Skeletal muscle cell (primary cell): ENCODE results near the gene ADI1.
A peak's percentile ranks its signal among the peaks of the same experiment; 100 is the strongest.

Experiments
- DNase-seq: peaks from one replicate; pipeline ENCODE4 v3.0.0-alpha.2; 2010; ENCODE audit warnings: low read depth
- H3K4me3 ChIP-seq: 2 replicates; pipeline ENCODE4 v1.5.1; 2011; ENCODE audit warnings: low read depth, mild to moderate bottlenecking, control low read depth, low read length, moderate library complexity

The ADI1 gene

DNA sequence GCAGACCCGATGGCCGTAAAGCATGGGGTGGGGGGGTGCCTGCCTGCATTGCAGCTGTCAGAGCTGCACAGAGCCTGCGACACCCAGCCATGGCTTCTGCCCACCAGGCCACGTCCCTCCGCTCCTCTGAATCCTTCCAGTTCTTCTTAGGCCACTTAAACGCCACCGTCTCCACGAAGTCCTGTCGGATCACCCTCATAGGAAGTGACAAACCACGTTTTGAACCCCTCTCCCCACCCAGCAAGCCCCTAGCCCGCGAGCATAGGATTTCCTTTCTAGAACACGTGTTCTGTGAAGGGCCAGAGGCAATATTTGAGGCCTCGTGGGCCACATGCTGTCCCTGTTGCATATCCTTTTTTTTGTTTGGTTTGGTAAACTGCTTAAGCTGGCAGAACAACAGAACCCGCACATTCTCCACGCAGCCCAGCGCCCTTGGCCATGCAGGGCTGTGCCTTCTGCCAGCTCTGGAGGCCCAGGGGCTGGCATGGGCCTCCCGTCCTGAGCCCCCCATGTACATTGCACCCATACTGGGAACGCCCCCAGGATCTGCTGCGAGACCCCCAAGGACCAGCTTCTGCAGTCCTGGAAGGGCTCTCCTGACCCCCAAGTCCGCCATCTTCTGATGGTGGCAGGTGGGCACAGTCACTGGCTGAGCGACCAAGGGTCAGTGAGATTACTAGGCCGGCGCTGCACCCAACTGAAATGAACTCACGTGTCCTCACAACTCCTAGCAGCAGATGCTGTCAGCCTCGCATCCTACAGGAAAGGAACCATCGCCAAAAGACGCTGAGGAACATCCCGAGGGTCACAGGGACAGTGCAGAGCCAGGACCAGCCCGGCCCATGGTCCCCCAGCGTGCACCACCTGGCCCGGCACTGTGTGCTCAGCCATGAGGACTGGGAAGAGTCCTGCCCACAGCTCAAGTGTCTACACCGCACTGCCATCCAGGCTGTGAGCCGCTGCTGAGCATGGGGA, 35.1 kb downstream of the ADI1 start:
- H3K4me3 ChIP-seq, result no peak overlapping the region
- DNase-seq, result no peak

DNA sequence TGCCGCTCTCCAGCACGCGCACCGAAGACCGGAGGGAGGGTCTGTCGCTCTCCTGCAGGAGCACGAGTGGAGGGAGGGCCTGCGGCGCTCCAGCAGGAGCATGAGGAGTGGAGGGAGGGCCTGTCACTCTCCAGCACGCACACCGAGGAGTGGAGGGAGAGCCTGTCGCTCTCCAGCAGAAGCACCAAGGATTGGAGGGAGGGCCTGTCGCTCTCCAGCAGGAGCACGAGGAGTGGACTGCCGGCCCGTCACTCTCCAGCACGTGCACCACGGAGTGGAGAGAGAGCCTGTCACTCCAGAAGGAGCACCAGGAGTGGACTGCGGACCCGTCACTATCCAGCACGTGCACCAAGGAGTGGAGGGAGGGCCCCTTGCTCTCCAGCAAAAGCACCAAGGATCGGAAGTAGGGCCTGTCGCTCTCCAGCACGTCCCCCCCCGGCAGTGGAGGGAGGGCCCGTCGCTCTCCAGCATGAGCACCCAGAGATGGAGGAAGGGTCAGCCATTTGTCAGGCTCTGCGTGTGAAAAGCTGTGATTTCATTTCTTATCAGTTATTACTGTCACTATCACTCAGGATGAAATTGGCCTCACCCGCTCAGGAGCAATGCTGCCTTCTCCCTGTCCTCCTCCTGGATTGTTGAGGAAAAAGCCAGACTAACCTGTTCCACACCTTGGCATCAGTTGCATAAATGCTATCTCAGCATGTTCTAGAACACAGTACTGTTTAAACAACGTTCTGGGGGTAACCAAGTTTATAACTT, 35.9 kb downstream of the ADI1 start:
- H3K4me3 ChIP-seq, result no peak overlapping the region
- no peak for DNase-seq

DNA sequence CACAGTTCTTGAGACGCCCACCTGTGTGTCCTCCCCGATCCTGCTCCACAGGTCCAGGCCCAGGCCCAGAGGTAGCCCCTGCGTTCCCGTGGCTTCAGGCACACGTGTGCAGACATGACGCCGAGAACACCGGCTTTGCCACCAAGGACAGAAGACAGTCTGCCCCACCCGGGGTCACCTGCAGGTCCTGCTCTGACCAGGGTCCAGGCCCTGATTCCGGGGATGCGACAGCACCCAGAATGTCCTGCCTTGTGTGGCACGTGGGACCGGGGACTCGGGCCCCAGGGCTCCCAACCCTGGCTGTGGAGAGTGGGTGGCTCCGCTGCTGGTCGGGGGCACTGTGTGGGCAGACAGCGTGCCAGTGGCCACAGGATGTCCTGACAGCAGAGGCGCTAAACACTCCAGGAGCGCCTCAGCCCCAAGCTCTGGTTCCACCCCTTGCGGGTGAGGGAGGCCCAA, 36.9 kb downstream of the ADI1 start:
- DNase-seq, result no peak
- H3K4me3 ChIP-seq, result no peak overlapping the region

DNA sequence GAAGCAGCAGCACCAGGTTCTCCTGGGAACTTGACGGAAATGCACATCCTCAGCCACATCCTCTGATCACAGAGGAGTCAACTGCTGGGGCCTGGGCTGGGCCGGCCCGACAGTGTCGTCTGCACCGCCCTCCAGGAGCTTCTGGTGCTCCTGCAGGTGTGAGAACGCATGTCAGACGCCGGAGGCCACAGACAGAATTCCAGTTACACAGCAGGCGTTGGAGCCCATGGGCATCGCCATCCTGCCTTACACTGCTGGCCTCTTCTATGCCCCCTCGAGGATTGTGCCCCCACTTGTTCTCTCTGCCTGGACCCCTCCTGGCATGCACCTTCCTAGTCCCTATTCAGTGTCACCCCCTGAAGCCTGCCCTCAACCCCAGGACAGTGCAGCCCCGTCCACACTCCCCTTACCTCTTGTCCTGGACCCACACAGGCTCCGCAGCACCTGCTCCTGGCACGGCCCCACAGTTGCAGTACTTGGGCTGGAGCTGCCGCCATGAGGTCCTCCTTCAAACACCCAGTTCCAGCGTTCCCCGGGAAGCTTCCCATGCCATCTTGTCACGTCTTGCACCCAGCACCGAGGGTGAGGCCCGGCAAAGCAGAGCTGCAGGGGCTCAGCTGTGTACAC, 37.5 kb downstream of the ADI1 start:
- DNase-seq, result no peak

DNA sequence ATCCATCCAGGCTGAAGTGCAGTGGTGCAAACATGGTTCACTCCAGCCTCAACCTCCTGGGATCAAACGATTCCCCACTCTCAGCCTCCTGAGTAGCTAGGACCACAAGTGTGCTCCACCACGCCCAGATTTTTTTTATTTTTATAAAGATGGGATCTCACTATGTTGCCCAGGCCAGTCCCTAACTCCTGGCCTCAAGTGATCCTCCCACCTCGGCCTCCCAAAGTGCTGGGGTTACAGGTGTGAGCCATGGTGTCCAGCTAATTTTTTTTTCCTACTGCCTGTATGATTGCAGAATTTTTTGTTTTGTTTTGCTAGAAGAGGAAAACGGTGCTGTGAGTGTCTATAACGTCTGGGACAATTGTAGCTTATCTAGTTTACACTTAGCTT, 38.3 kb downstream of the ADI1 start:
- no peak for DNase-seq
- H3K4me3 ChIP-seq, result no peak overlapping the region

More for the DNA sequence above, 37.5 kb downstream of the ADI1 start:
- H3K4me3 ChIP-seq, result no peak overlapping the region

DNA sequence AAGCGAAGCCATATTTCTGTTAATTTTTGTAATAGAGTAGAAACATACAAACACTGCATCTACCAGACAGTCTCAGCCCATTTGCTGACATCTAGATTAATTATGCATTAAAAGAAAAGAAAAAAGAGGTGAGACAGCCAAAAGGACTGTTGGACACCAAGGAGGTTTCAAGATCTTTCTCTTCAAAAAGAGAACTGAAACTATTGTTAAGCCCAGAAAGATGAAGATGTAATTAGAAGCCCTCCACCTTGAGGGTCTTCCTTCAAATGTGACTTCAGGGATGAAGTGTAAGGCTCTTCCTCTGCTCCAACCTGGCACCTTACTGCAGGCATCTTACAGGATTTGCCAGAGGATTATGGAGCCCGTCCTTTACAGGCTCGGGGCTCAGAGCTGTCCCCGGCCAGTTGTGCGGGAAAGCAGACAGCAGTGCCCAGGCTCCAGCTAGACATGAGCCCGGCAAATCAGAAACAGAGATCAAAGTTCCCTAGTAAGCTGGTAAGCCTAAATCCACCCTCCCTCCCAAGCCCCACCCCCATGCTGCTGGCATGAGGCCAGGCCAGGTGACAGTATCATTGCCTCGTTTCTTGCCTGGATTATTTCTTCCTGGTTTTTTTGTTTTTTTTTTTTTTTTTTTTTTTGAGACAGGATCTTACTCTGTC, 38.9 kb downstream of the ADI1 start:
- no peak for DNase-seq

DNA sequence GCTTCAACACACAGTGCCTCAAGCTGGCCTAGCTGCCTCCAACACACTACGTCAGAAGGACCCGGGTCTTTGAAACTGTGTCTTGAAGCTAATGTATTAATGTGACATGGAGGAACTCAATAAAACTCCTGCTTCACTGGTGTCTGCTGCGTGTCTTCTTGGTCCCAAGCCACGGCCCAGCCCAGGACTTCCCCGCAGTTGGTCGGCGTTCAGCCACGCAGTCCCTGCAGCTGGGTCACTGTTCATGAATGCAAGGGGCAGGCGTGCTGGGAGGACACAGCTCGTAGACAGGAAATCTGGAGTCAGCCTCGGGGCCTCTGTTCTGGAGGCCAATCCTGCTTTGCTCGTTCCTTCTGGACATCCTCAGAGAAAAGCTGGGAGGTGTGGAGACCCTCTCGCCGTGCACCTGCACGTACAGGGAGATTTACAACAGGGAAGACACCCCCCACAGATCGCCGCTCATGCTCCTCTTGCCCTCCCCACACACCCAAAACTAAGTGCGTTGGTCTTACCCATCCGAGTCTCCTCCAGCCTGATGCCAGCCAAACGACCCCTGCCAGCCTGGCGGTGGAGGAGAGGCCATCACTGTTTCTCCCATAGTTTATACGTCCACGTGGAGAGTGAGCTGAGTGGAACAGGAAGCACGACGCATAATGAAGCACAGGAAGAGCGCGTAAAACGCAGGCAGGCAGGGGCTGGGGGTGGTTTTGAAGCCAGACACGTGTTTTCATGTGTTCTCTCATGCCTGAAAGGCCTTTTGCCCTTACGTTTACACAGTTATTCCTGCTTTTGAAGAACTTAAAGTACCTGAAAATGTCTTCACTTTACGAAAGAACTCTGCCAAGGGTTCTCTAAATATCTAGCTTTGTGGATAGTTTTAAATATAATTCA, 39.7 kb downstream of the ADI1 start:
- no peak for DNase-seq
- H3K4me3 ChIP-seq, result no peak overlapping the region

More for the DNA sequence above, 38.9 kb downstream of the ADI1 start:
- no peak overlapping the region for H3K4me3 ChIP-seq

DNA sequence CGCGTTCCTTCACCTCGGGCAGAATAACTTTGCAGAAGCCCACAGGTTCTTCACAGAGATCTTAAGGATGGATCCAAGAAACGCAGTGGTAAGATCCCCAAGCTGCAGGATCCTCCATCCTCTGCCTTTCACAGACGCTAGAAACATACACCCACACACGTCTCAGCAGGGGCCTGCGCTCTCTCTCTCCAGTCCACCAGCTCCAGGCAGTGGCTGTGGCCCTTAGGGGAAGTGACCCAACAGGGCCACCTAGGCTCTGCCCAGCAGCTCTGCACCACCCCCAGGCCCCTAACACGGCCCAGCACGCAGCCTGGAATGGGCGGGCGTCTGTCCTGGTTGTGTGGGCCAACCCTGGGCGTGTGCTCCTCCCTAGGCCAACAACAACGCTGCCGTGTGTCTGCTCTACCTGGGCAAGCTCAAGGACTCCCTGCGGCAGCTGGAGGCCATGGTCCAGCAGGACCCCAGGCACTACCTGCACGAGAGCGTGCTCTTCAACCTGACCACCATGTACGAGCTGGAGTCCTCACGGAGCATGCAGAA, 40.4 kb downstream of the ADI1 start:
- no peak for DNase-seq
- H3K4me3 ChIP-seq, result no peak overlapping the region

DNA sequence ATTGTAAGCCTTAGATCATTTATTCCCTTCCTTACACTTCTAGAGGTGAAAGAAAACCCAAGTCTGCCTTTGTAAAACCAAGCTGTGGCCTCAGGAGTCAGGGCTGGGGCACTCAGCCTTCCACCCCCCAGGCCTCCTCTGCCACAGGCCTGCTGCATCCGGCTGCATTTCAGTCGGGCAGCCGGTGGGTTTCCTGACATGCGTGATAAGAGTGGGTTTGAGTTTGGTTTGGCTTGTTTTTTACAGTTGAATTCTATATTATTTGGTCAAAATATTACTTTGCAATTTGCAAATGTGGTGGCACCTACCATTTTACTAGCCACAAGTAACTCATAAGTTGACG, 42.4 kb downstream of the ADI1 start:
- H3K4me3 ChIP-seq, result no peak overlapping the region
- DNase-seq, result no peak

DNA sequence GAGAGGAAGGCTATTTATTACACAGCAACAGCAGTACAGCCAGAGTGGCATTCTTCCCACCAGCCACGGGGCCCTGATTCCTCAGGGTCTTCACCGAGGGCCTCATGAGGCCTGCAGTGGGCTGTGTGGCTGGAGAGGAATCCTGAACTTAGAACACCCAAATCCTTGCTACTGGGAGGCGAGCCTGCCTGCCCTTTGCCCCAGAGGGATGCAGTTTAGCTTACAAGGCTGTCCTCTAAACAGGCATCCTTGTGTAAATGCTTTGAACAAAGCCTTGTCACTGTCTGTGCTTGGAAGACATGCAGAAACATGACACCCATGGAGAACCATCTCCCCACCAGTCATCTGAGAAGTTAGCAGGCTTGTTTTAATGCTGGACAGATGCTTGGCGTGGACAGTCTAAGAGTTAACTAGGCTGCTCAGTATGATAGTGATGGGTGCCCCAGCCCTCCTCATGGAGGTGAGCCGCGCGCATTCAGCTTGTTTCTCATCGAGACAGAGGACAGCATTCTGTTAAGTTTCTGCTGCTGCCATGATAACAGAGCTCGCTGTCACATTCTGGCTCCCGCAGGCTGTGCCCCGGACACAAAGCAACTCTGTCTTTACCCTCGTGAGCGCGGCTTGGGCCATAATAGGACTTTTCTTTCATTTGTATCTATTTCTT, 42.9 kb downstream of the ADI1 start:
- peak; percentile 45 for DNase-seq
- H3K4me3 ChIP-seq, result no peak overlapping the region

DNA sequence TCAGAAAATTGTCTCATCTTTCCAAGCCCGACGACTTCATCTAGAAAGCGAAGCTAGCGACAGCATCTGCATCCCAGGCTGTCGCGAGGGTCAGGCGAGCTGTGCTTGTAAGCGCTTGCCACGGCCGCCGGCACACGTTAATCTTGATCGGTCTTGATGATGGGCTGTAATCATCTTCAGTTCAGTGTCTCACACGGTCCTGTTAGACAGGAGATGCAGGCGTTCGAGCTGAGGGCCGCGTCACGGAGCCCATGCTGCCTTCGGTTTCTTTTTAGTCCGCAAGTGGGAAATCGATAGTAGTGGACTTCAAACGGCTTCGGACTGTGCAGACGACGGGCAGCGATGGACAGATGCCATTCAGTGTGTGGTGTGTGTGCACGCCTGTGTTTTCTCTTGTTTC, 43.6 kb downstream of the ADI1 start:
- no peak for DNase-seq
- H3K4me3 ChIP-seq, result no peak overlapping the region

DNA sequence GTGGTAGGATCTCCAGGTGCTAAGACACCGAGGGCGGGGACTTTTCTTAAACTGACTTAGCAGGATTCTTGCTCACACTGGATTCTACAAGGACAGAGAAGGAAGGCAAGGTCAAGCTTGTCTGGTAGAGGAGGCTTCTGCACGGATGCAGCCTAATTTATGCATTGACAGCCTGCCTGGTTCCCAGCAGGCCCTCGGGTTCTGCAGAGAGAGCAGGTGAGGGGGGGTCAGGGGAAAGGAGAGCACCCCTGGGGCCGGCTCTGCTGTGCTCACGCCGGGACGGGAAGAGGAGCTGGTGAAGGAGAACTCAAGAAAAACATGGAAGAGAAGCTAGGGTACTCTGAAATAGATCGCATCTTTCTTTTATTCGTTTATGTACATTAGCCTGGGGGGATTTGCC, 46.4 kb downstream of the ADI1 start:
- no peak overlapping the region for H3K4me3 ChIP-seq
- no peak for DNase-seq

DNA sequence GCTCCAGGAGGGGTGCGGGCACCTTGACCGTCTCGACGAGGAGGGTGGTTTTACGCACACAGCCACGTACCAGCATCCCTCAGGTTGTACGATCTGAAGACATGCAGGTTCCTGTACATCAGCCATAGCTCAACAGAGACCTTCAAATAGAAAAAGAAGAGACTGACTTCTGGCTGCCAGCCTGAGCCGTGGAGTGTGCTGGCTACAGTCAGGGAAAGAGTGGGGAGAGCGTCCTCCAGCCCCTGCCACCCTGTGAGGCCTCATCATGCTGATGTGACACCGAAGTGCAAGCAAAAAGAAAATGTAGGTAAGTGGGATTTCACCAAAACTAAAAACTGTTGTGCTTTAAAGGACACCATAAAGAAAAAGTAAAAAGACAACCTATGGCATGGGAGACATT, 47.0 kb downstream of the ADI1 start:
- no peak for DNase-seq
- H3K4me3 ChIP-seq, result no peak overlapping the region

DNA sequence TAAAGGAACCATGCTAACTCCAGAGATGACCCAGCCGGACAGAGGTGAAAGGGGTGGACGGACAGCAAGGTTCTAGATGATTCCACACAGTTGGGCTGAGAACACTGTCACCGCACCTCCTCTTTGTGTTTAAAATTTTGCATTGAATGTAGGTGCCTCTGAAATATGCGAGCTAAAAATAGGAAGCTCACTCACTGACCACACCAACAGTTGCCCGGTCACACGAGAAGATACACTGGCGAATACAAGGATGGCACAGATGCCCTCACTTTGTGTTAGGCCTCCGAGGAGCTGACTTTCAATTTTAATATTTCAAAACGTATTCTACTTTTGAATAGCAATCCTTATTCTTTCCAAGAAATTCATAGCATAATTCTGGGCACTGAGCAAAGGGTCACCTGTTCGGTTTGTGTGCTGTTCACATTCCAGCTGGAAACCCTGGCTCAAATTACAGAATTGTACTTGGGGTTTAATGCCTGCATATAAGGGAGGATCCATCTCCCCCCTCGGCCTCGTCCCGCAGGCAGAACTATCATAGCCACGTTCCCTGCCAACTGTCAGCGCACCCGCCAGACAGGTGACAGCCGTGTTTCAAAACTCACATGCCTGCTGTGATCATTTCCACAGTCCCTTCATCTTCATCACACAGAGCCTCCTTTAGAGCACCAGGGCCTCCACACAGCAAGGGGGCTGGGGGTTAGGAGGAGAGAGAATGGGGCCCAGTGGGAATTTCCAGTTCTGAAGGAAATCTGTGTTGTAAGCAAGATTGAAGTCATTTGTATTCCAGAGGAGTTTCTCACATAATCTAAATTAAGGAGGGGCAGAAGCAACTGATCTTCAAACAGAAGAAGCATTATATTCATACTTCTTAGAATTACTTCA, 48.2 kb downstream of the ADI1 start:
- H3K4me3 ChIP-seq, result no peak overlapping the region
- no peak for DNase-seq

DNA sequence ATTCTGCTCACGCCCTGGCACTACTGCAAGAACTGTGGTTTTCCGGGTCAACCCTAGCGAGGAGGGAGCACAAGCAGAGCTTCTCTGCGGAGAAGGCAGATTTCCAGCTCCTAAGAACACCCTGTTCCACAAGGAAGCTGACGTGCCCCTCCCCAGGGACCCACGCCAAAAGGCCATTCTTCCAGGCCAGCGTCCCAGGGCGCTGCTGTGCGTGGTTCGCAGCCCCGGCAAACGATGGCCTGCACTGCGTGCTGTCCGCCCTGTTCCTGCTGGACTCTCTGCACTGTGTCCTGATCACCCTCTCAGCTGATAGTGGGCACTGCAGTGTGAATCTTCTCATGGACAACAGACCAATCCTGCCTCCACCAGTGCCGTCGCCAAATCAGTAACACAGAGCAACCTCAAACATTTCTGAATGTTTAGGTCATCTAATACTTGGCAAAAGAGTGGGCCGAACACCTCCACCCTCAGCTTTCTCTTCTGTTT, 49.1 kb downstream of the ADI1 start:
- peak; percentile 85 for DNase-seq
- H3K4me3 ChIP-seq, result no peak overlapping the region

DNA sequence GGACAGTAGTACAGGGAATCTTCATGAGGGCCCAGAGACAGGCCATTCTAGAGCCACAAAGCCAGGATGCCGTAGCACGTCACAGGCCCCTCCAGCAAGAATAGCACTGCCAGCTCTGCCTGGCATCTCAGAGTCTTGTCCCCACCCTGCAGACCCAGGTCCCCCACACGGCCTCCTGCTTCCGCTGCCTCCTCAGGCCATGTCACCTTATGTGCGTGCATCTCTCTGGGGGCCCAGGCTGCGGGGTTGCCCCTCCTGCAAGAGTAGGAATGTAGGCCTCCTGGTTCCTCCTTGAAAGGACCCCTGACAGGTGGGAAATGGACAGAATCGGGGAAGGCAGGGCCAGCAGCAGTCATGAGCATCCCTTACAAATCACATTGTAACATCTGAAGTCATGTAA, 49.8 kb downstream of the ADI1 start:
- DNase-seq, result no peak
- H3K4me3 ChIP-seq, result no peak overlapping the region
